Measurements from ENCODE around the gene LNPEP.

GRCh38 chr5:96968074-96968473, 32.2 kb downstream of the LNPEP start:
- TF ChIP-seq ZNF580 (CRISPR knock-in tag; IDR thresholded peaks at IDR 0.05; ENCODE audit: borderline replicate concordance, low read depth), result no peak
- TF ChIP-seq ZNF782 (CRISPR knock-in tag; IDR thresholded peaks at IDR 0.05; ENCODE audit: borderline replicate concordance), result no peak
- TF ChIP-seq ZNF224 (CRISPR knock-in tag; IDR thresholded peaks at IDR 0.05), result no peak

Measured in HepG2 (cell line).